ELR (cell line): ENCODE data around the gene MICALL2.

Source experiments
- DNase-seq: peaks from one replicate; pipeline ENCODE4 v3.0.0-alpha.2; 2015; ENCODE audit warnings: low read depth

MICALL2 gene

GRCh38 chr7:1458683-1459511 lies at the start of gene MICALL2:
Gene MICALL2 (minus strand): TSS chr7:1459470. CDS start chr7:1459326, 144 bp downstream.
- peak; percentile 95 for DNase-seq

GRCh38 chr7:1508277-1508758 lies 49.0 kb upstream of the MICALL2 start:
- DNase-seq, result no peak

GRCh38 chr7:1505731-1506550 lies 46.7 kb upstream of the MICALL2 start:
- DNase-seq, result no peak

GRCh38 chr7:1503816-1504775 lies 44.8 kb upstream of the MICALL2 start, which contains the start of gene INTS1:
Gene INTS1 (minus strand): TSS chr7:1504389. CDS start chr7:1503960, 429 bp downstream.
- DNase-seq, result peak; percentile 95

GRCh38 chr7:1503390-1503789 lies 44.1 kb upstream of the MICALL2 start:
- DNase-seq, result no peak

GRCh38 chr7:1502845-1503244 lies 43.6 kb upstream of the MICALL2 start:
- DNase-seq, result no peak

- no peak for DNase-seq
Measured at GRCh38 chr7:1501487-1502270, 42.4 kb upstream of the MICALL2 start.

- DNase-seq, result no peak
Measured at GRCh38 chr7:1500064-1500807, 41.0 kb upstream of the MICALL2 start.

GRCh38 chr7:1499367-1500029 lies 40.2 kb upstream of the MICALL2 start:
- no peak for DNase-seq

GRCh38 chr7:1498370-1499305 lies 39.4 kb upstream of the MICALL2 start:
- DNase-seq, result no peak

- DNase-seq, result no peak
Measured at GRCh38 chr7:1497293-1497927, 38.1 kb upstream of the MICALL2 start.

GRCh38 chr7:1496531-1497292 lies 37.4 kb upstream of the MICALL2 start:
- no peak for DNase-seq

- DNase-seq, result no peak
Measured at GRCh38 chr7:1495564-1496242, 36.4 kb upstream of the MICALL2 start.

GRCh38 chr7:1494866-1495563 lies 35.7 kb upstream of the MICALL2 start:
- no peak for DNase-seq

GRCh38 chr7:1494447-1494846 lies 35.2 kb upstream of the MICALL2 start:
- no peak for DNase-seq

- DNase-seq, result no peak
Measured at GRCh38 chr7:1493571-1493970, 34.3 kb upstream of the MICALL2 start.
